Liver (tissue), 9 donors: ENCODE measurements around the gene CCNY. TPM values are rescaled to one million over a fixed set of nuclear protein-coding genes. Genes with fewer than 3 reads are reported as not detected.

Experiments used
- DNase-seq: peaks from one replicate; pipeline ENCODE4 v3.0.0-alpha.2; 2017; ENCODE audit warnings: low spot score
- H3K27ac ChIP-seq, 2 donors: one replicate each; pipeline ENCODE4 v1.7.0; 2013; ENCODE audit warnings: inconsistent platforms in 2 of 2, low read length in 2 of 2, control low read depth in 1 of 2, low read depth in 1 of 2, mild to moderate bottlenecking in 1 of 2
- H3K27me3 ChIP-seq, 4 donors: one replicate each; pipeline versions ENCODE4 v1.6.1 to v1.7.0; 2013; ENCODE audit warnings: low read length in 3 of 4, inconsistent platforms in 1 of 4, mild to moderate bottlenecking in 1 of 4, moderate library complexity in 1 of 4; ENCODE audit not compliant: control insufficient read depth in 4 of 4, insufficient read depth in 4 of 4
- H3K36me3 ChIP-seq, 4 donors: one replicate each; pipeline versions ENCODE4 v1.6.1 to v1.7.0; 2013; ENCODE audit warnings: low read length in 3 of 4, mild to moderate bottlenecking in 3 of 4, low read depth in 1 of 4, moderate library complexity in 1 of 4; ENCODE audit not compliant: control insufficient read depth in 4 of 4, insufficient read depth in 3 of 4
- H3K4me1 ChIP-seq, 4 donors: one replicate each; pipeline versions ENCODE4 v1.6.1 to v1.7.0; 2013; ENCODE audit warnings: low read length in 3 of 4, mild to moderate bottlenecking in 3 of 4, moderate library complexity in 1 of 4; ENCODE audit not compliant: control insufficient read depth in 4 of 4, insufficient read depth in 4 of 4
- H3K4me3 ChIP-seq, 3 donors: one replicate each; pipeline versions ENCODE4 v1.6.1 to v1.7.0; 2013; ENCODE audit warnings: low read length in 3 of 3, control low read depth in 1 of 3, low read depth in 1 of 3, mild to moderate bottlenecking in 1 of 3
- H3K9ac ChIP-seq, 2 donors: one replicate each; pipeline ENCODE4 v1.7.0; 2013; ENCODE audit warnings: low read length in 2 of 2, mild to moderate bottlenecking in 2 of 2, moderate library complexity in 2 of 2, control low read depth in 1 of 2, low read depth in 1 of 2
- H3K9me3 ChIP-seq, 4 donors: one replicate each; pipeline versions ENCODE4 v1.6.1 to v1.7.0; 2013; ENCODE audit warnings: low read length in 3 of 4; ENCODE audit not compliant: control insufficient read depth in 4 of 4
- ATF3 ChIP-seq: IDR thresholded peaks from 2 replicates; pipeline ENCODE4 v1.6.1; 2016; ENCODE audit warnings: antibody characterized with exemption
- CTCF ChIP-seq: fragments of 150-350 bp; IDR thresholded peaks from 2 replicates; pipeline ENCODE4 v1.5.1; 2017; ENCODE audit warnings: improper control_type of control experiment, low read depth, low read length; ENCODE audit not compliant: missing input control
- EGR1 ChIP-seq, 2 donors: IDR thresholded peaks; 2 replicates each; pipeline ENCODE4 v1.6.1; 2016 to 2018; ENCODE audit warnings: antibody characterized with exemption in 2 of 2, low read depth in 2 of 2
- FOXA1 ChIP-seq: IDR thresholded peaks from 2 replicates; pipeline ENCODE4 v1.6.1; 2016; ENCODE audit warnings: antibody characterized with exemption
- FOXA2 ChIP-seq: IDR thresholded peaks from 2 replicates; pipeline ENCODE4 v1.6.1; 2016; ENCODE audit warnings: antibody characterized with exemption
- GABPA ChIP-seq, 2 donors: IDR thresholded peaks in 1 of 2; conservative IDR thresholded peaks in 1 of 2; 2 replicates each; pipeline ENCODE4 v1.6.1; 2016; ENCODE audit warnings: antibody characterized with exemption in 2 of 2, mild to moderate bottlenecking in 1 of 2, moderate library complexity in 1 of 2
- HNF4A ChIP-seq, 2 donors: conservative IDR thresholded peaks; 2 replicates each; pipeline ENCODE4 v1.6.1; 2016; ENCODE audit warnings: antibody characterized with exemption in 2 of 2, mild to moderate bottlenecking in 2 of 2
- HNF4G ChIP-seq: IDR thresholded peaks from 2 replicates; pipeline ENCODE4 v1.6.1; 2016; ENCODE audit warnings: antibody characterized with exemption
- JUND ChIP-seq, 2 donors: IDR thresholded peaks; 2 replicates each; pipeline ENCODE4 v1.6.1; 2016; ENCODE audit warnings: antibody characterized with exemption in 2 of 2
- MAX ChIP-seq: IDR thresholded peaks from 2 replicates; pipeline ENCODE4 v1.6.1; 2016; ENCODE audit warnings: antibody characterized with exemption
- NR2F2 ChIP-seq: IDR thresholded peaks from 2 replicates; pipeline ENCODE4 v1.6.1; 2016; ENCODE audit warnings: antibody characterized with exemption
- RAD21 ChIP-seq, 2 donors: IDR thresholded peaks; 2 replicates each; pipeline ENCODE4 v1.6.1; 2016; ENCODE audit warnings: antibody characterized with exemption in 2 of 2, mild to moderate bottlenecking in 2 of 2
- REST ChIP-seq: IDR thresholded peaks from 2 replicates; pipeline ENCODE4 v1.6.1; 2016; ENCODE audit warnings: antibody characterized with exemption, mild to moderate bottlenecking
- RXRA ChIP-seq, 2 donors: IDR thresholded peaks; 2 replicates each; pipeline ENCODE4 v1.6.1; 2017 to 2018; ENCODE audit warnings: antibody characterized with exemption in 2 of 2, mild to moderate bottlenecking in 1 of 2
- SP1 ChIP-seq: IDR thresholded peaks from 2 replicates; pipeline ENCODE4 v1.6.1; 2018; ENCODE audit warnings: antibody characterized with exemption, mild to moderate bottlenecking
- TAF1 ChIP-seq: conservative IDR thresholded peaks from 2 replicates; pipeline ENCODE4 v1.6.1; 2016; ENCODE audit warnings: antibody characterized with exemption, mild to moderate bottlenecking
- YY1 ChIP-seq: IDR thresholded peaks from 2 replicates; pipeline ENCODE4 v1.6.1; 2016; ENCODE audit warnings: antibody characterized with exemption, mild to moderate bottlenecking
- ZBTB33 ChIP-seq: IDR thresholded peaks from 2 replicates; pipeline ENCODE4 v1.6.1; 2016; ENCODE audit warnings: antibody characterized with exemption
- whole genome bisulfite sequencing: extraction: QIAGEN DNeasy Blood & Tissue Kit; methylation state at CpG from one replicate; pipeline ENCODE4 v1.1.7; 2013; 5-methylcytosine and 5-hydroxymethylcytosine counted together
- polyA plus RNA-seq, 2 donors: library from polyadenylated mRNA; stranded (reverse) in 1 of 2; unstranded in 1 of 2; fragments of 200-250 nt in 1 of 2; fragments of >200 nt in 1 of 2; fragmentation: Nextera tagmentation in 1 of 2; extraction: Ambion mirVana in 1 of 2; gene quantifications; one replicate each; pipeline versions ENCODE4 v1.2.1 to v1.2.3, GENCODE V29; 2013 to 2015
- total RNA-seq, 2 donors: library from RNA; depleted of rRNA; stranded (reverse); fragments of >200 nt; gene quantifications; one replicate each; pipeline ENCODE4 v1.2.3, GENCODE V29; 2014
- donor health status: healthy.
- donor health status: healthy.
- donor health status: healthy.
- donor health status: healthy.
- donor health status: healthy.

Gene CCNY
- total and polyA plus RNA-seq, 4 donors, result 17.6 to 38.4 (median 21.8) TPM

GRCh38 chr10:35554461-35555056, 218.2 kb downstream of the CCNY start:
- no peak overlapping the region for H3K4me3 ChIP-seq
- no peaks in the 10 kb centered on the region for H3K4me1 ChIP-seq
- no peak overlapping the region for H3K9ac ChIP-seq
- H3K27me3 ChIP-seq, result no peaks in the 10 kb centered on the region
- TF ChIP-seq ATF3, result no peak
- TF ChIP-seq CTCF, result no peak
- TF ChIP-seq FOXA1, result no peak
- no peak for TF ChIP-seq HNF4A (conservative IDR thresholded peaks at IDR 0.05)
- TF ChIP-seq FOXA2, result no peak
- no peak for TF ChIP-seq NR2F2
- TF ChIP-seq JUND (IDR thresholded peaks at IDR 0.05), result no peak
- H3K36me3 ChIP-seq, result peaks cover 0 to 19% (median 8%) of the 10 kb centered on the region in 4 donors
- DNase-seq, result no peak
- no peaks in the 10 kb centered on the region for H3K9me3 ChIP-seq
- WGBS, result 84% methylated on average over 3 of the region's 3 CpGs
- H3K27ac ChIP-seq, result no peak overlapping the region

GRCh38 chr10:35555962-35556930, 219.9 kb downstream of the CCNY start:
- no peak overlapping the region for H3K9ac ChIP-seq
- no peaks in the 10 kb centered on the region for H3K4me1 ChIP-seq
- WGBS, result 93% methylated on average over 6 of the region's 6 CpGs
- H3K9me3 ChIP-seq, result no peaks in the 10 kb centered on the region
- H3K4me3 ChIP-seq, result no peak overlapping the region
- no peak overlapping the region for H3K27ac ChIP-seq
- no peaks in the 10 kb centered on the region for H3K27me3 ChIP-seq
- no peak for DNase-seq
- TF ChIP-seq TAF1, result no peak
- no peak for TF ChIP-seq ZBTB33
- TF ChIP-seq JUND (IDR thresholded peaks at IDR 0.05), result no peak
- TF ChIP-seq FOXA2, result no peak
- no peak for TF ChIP-seq REST
- no peak for TF ChIP-seq MAX
- TF ChIP-seq FOXA1, result no peak
- TF ChIP-seq NR2F2, result no peak
- TF ChIP-seq HNF4A (conservative IDR thresholded peaks at IDR 0.05), result no peak
- no peak for TF ChIP-seq RAD21 (IDR thresholded peaks at IDR 0.05)
- TF ChIP-seq SP1, result no peak
- TF ChIP-seq ATF3, result no peak
- no peak for TF ChIP-seq YY1
- no peak for TF ChIP-seq HNF4G
- TF ChIP-seq EGR1 (IDR thresholded peaks at IDR 0.05; ENCODE audit: low read depth in 2 of 2), result no peak
- TF ChIP-seq GABPA (IDR thresholded peaks at IDR 0.05 in 1 of 2, conservative IDR thresholded peaks at IDR 0.05 in 1 of 2), result no peak
- TF ChIP-seq CTCF, result no peak
- no peak for TF ChIP-seq RXRA (IDR thresholded peaks at IDR 0.05)
- peaks cover 0 to 17% (median 8%) of the 10 kb centered on the region in 4 donors for H3K36me3 ChIP-seq
